ENCODE measurements around the gene MED17. TPM values are rescaled to one million over a fixed set of nuclear protein-coding genes. Genes with fewer than 3 reads are reported as not detected.

Gene MED17
- total RNA-seq, 4 donors from 2014 or later, result 18.9 to 27.8 (median 22.3) TPM

- H3K36me3 ChIP-seq, result no peaks in the 10 kb centered on the region
- H3K4me1 ChIP-seq, result no peaks in the 10 kb centered on the region
- intact Hi-C loops (cut with DNase I), result no loop called here
- H3K9me3 ChIP-seq, result no peaks in the 10 kb centered on the region
- TF ChIP-seq CTCF (IDR thresholded peaks at IDR 0.05), result no peak
- TF ChIP-seq EP300 (IDR thresholded peaks at IDR 0.05), result no peak
- TF ChIP-seq POLR2A (IDR thresholded peaks at IDR 0.05; ENCODE audit: low read depth), result no peak
- TF ChIP-seq POLR2AphosphoS5 (IDR thresholded peaks at IDR 0.05), result no peak
- no peak overlapping the region for H3K27ac ChIP-seq (replicated peaks in 1 of 4)
- 93% methylated on average over 4 of the region's 4 CpGs for WGBS
- H3K4me3 ChIP-seq, result no peak overlapping the region
- H3K27me3 ChIP-seq, result no peaks in the 10 kb centered on the region
- no peak for DNase-seq (ENCODE audit: extremely low spot score)
These were observed 58.0 kb downstream of the MED17 start for GRCh38 chr11:93842034-93842433.

- intact Hi-C loops (cut with DNase I), result no loop called here
- no peak for DNase-seq (ENCODE audit: extremely low spot score)
- WGBS, result 76% methylated on average over 6 of the region's 6 CpGs
- TF ChIP-seq POLR2A (IDR thresholded peaks at IDR 0.05; ENCODE audit: low read depth), result no peak
- no peak for TF ChIP-seq EP300 (IDR thresholded peaks at IDR 0.05)
- no peak for TF ChIP-seq POLR2AphosphoS5 (IDR thresholded peaks at IDR 0.05)
- TF ChIP-seq CTCF (IDR thresholded peaks at IDR 0.05), result no peak
- Histone ChIP-seq H3K27ac (replicated peaks in 1 of 4) (no peak overlapping the region), H3K36me3 (no peaks in the 10 kb centered on the region), H3K9me3 (no peaks in the 10 kb centered on the region), H3K4me3 (no peak overlapping the region), H3K27me3 (no peaks in the 10 kb centered on the region), H3K4me1 (no peaks in the 10 kb centered on the region)
These were observed 58.4 kb downstream of the MED17 start for GRCh38 chr11:93842461-93842860.

- H3K4me3 ChIP-seq, result no peak overlapping the region
- H3K27ac ChIP-seq (replicated peaks in 1 of 4), result no peak overlapping the region
- H3K27me3 ChIP-seq, result no peaks in the 10 kb centered on the region
- intact Hi-C loops (cut with DNase I), result no loop called here
- no peaks in the 10 kb centered on the region for H3K4me1 ChIP-seq
- no peaks in the 10 kb centered on the region for H3K9me3 ChIP-seq
- TF ChIP-seq EP300 (IDR thresholded peaks at IDR 0.05) (no peak), CTCF (IDR thresholded peaks at IDR 0.05) (no peak), POLR2A (IDR thresholded peaks at IDR 0.05; ENCODE audit: low read depth) (no peak), POLR2AphosphoS5 (IDR thresholded peaks at IDR 0.05) (no peak)
- WGBS, result 98% methylated on average over 5 of the region's 5 CpGs
- no peak for DNase-seq (ENCODE audit: extremely low spot score)
- no peaks in the 10 kb centered on the region for H3K36me3 ChIP-seq
These were observed 59.8 kb downstream of the MED17 start for GRCh38 chr11:93843906-93844305.

GRCh38 chr11:93844568-93844967, 60.5 kb downstream of the MED17 start:
- WGBS, result 78% methylated on average over 7 of the region's 7 CpGs
- no peak for DNase-seq (ENCODE audit: extremely low spot score)
- Histone ChIP-seq H3K9me3 (no peaks in the 10 kb centered on the region), H3K4me1 (peaks cover 0 to 4% (median 1%) of the 10 kb centered on the region in 4 donors), H3K4me3 (no peak overlapping the region), H3K27me3 (no peaks in the 10 kb centered on the region), H3K27ac (replicated peaks in 1 of 4) (no peak overlapping the region), H3K36me3 (no peaks in the 10 kb centered on the region)
- intact Hi-C loops (cut with DNase I), result no loop called here
- no peak for TF ChIP-seq POLR2A (IDR thresholded peaks at IDR 0.05; ENCODE audit: low read depth)
- TF ChIP-seq EP300 (IDR thresholded peaks at IDR 0.05), result no peak
- no peak for TF ChIP-seq CTCF (IDR thresholded peaks at IDR 0.05)
- TF ChIP-seq POLR2AphosphoS5 (IDR thresholded peaks at IDR 0.05), result no peak
